Stimulated activated effector memory CD8-positive, alpha-beta T cell treated with anti-CD3 and anti-CD28 coated beads, Interleukin-12 subunit alpha, Interleukin-12 subunit beta, amount 100 ng/mL, for 72 hours (primary cell): ENCODE results near the gene FBXL5.
A peak's percentile ranks its signal among the peaks of the same experiment; 100 is the strongest.

Experiments used
- ATAC-seq: fragments of 150-1000 bp; cut with Tn5 transposase; 2 replicates; pipeline ENCODE4 v1.10.0; 2021
- DNase-seq, 2 donors: peaks; one replicate each; pipeline ENCODE4 v3.0.0; 2021 to 2022; ENCODE audit warnings: low spot score in 2 of 2
- H3K27ac Mint-ChIP-seq: one replicate; pipeline ENCODE4 v1.8.0; 2022; ENCODE audit warnings: mild to moderate bottlenecking, mixed read lengths
- H3K36me3 Mint-ChIP-seq: one replicate; pipeline ENCODE4 v1.8.0; 2022; ENCODE audit warnings: mild to moderate bottlenecking, mixed read lengths
- H3K4me1 Mint-ChIP-seq: one replicate; pipeline ENCODE4 v1.8.0; 2022; ENCODE audit warnings: mixed read lengths
- H3K4me3 Mint-ChIP-seq: one replicate; pipeline ENCODE4 v1.8.0; 2022; ENCODE audit warnings: mild to moderate bottlenecking, mixed read lengths
- H3K9me3 Mint-ChIP-seq: one replicate; pipeline ENCODE4 v1.8.0; 2022; ENCODE audit warnings: mixed read lengths

FBXL5 gene

DNA sequence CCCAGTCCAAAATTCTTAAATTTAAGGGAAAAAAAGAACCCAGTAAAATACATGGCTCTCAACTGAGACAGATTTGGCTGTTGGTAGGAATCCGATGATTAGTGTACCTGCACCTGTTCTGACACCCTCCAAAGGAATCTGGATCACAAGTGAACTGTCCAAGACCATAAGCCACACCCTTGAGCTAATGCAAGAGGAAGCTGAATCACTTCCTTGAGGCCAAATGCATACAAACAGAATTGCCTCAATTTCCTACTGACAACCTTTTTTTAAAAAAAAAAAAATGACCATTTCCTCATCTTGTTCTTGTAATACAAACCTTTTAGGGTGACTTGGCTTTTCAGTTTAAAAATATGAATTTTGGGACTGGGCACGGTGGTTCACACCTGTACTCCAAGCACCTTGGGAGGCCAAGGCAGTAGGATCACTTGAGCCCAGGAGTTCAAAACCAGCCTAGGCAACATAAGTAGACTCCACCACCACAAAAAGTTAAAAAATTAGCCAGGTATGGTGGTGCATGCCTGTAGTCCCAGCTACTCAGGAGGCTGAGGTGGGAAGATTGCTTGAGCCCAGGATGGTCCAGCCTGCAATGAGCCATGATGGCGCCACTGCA lies 10.7 kb upstream of the FBXL5 start:
- no peak for DNase-seq
- peaks cover 15% of the 10 kb centered on the region for H3K4me1 Mint-ChIP-seq
- H3K9me3 Mint-ChIP-seq, result no peaks in the 10 kb centered on the region
- H3K36me3 Mint-ChIP-seq, result peaks cover 7% of the 10 kb centered on the region
- no peak overlapping the region for H3K27ac Mint-ChIP-seq
- no peak overlapping the region for H3K4me3 Mint-ChIP-seq
- no peak for ATAC-seq

DNA sequence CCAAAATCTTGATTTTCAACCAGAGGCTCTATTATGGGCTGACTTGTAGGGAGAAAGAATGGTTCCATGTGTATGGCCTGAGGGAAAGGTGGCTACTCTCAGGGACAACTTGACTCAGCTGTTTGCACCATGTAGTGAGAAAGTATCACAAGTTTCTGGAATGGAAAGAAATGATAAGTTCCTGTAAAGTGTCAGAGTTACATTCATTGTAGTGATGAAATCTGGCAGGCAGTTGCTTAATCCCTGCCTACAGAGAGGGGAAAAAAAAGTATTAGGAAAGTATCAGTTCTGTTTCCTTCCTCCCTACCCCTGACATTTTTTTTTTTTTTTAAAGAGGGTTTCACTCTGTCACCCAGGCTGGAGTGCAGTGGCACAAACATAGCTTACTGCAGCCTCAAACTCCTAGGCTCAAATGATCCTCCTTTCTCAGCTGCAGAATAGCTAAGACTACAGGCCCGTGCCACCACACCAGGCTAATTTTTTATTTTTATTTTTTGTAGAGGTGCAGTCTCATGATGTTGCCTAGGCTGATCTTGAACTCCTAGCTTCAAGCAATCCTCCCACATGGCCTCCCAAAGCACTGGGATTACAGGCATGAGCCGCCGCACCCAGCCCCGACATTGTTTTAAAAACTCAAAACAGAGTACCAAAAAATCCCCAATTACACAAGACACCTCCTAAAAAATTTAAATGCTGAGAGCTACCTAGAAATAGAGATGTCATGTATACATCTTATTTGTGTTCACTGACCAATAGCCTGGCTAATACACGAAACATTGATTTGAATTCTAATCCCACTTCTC lies 4.8 kb upstream of the FBXL5 start:
- Mint-ChIP-seq H3K9me3 (no peaks in the 10 kb centered on the region), H3K27ac (no peak overlapping the region), H3K4me1 (peaks cover 9% of the 10 kb centered on the region), H3K4me3 (no peak overlapping the region), H3K36me3 (peaks cover 7% of the 10 kb centered on the region)
- DNase-seq (no peak), ATAC-seq (no peak)

DNA sequence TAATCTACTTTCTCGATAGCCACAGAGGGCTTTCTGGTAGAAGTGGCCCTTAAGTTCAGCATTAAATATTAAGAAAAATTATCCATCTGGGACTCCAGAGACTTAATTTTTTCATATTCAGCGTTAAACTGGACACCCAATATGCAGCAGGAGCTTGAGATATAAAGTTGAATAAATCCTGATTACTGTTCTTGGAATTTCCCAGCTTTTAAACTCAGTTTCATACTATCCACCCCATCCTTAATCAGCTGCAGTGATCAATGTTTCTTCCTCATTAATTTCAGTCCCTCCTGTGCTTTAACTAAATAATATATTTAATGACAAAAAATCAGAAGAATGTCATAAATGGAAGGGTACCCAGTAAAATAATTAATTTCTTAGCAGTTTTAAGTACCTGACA lies 3.6 kb upstream of the FBXL5 start:
- Mint-ChIP-seq H3K4me1 (peaks cover 16% of the 10 kb centered on the region), H3K27ac (no peak overlapping the region), H3K4me3 (no peak overlapping the region), H3K9me3 (no peaks in the 10 kb centered on the region), H3K36me3 (peaks cover 13% of the 10 kb centered on the region)
- ATAC-seq (no peak), DNase-seq (no peak)

DNA sequence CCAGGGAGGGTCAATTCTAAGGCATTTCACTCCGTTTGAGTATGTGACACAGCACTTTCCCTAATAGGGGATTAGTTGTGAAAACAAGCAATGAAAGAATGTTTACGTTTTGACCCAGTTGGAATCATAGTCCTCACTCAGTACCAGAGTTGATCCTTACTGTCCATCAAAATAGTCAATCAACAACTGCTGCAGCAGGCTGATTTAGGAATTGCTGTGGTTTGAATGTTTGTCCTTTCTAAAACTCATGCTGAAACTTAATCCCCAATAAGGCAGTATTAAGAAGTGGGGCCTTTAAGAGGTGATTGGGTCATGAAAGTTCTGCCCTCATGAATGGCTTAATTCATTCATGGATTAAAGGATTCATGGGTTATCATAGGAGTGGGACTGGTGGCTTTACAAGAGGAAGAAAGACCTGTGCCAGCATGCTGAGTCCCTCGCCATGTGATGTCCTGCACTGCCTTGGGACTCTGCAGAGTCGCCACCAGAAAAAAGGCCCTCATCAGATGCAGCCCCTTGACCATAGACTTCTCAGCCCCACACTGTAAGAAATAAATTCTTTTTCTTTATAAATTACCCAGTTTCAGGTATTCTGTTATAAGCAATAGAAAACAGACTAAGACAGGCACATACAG lies 3.1 kb upstream of the FBXL5 start:
- peaks cover 21% of the 10 kb centered on the region for H3K4me1 Mint-ChIP-seq
- ATAC-seq, result no peak
- H3K27ac Mint-ChIP-seq, result no peak overlapping the region

DNA sequence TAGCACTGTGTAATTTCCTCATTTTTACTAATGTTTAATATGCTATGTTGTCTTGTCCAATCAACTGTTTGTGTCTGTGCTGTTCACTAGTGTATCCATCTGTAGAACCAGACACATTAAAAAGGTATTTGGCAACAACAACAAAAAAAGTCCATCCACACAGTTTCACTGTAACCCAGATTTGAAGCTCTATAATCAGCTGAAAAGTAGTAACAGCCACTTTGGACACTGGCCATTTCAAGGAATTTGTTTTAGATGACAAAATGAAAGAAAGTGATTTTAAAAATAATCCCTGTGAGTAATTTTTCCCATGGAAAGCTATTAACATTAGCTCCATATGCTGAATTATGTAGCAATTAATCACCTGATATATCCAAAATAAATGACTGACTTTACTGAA lies 2.2 kb upstream of the FBXL5 start:
- no peak for DNase-seq
- no peaks in the 10 kb centered on the region for H3K9me3 Mint-ChIP-seq
- ATAC-seq, result no peak
- peaks cover 23% of the 10 kb centered on the region for H3K4me1 Mint-ChIP-seq
- no peak overlapping the region for H3K4me3 Mint-ChIP-seq
- no peak overlapping the region for H3K27ac Mint-ChIP-seq
- H3K36me3 Mint-ChIP-seq, result peaks cover 13% of the 10 kb centered on the region

More for the DNA sequence above, 3.1 kb upstream of the FBXL5 start:
- Mint-ChIP-seq H3K36me3 (peaks cover 13% of the 10 kb centered on the region), H3K9me3 (no peaks in the 10 kb centered on the region), H3K4me3 (no peak overlapping the region)
- DNase-seq, result no peak

DNA sequence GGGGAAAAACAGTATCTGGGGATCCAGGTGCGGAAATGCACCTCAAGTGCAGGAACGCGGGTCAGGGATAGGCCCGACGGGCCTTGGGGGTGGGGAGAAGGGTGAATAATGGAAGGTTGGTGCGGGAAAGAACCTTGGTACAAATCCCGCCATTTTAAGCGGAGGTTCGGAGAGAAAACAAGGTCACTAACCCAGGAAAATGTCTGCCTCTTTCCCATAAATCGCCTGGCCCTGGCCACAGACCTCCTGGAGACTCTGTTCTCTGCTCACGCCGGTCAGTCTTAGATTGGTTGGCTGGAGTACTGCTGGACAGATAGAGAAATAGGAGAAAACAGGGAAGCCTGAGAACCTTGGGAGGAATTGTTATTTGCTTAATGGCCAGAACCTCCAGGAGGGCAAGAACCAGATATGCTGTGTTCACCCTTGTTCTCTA lies 897 bp upstream of the FBXL5 start:
- Mint-ChIP-seq H3K27ac (peak overlapping the region; percentile 95), H3K9me3 (no peaks in the 10 kb centered on the region), H3K4me3 (peak overlapping the region; percentile 96), H3K4me1 (peaks cover 34% of the 10 kb centered on the region), H3K36me3 (peaks cover 15% of the 10 kb centered on the region)
- no peak for ATAC-seq
- DNase-seq, result no peak

DNA sequence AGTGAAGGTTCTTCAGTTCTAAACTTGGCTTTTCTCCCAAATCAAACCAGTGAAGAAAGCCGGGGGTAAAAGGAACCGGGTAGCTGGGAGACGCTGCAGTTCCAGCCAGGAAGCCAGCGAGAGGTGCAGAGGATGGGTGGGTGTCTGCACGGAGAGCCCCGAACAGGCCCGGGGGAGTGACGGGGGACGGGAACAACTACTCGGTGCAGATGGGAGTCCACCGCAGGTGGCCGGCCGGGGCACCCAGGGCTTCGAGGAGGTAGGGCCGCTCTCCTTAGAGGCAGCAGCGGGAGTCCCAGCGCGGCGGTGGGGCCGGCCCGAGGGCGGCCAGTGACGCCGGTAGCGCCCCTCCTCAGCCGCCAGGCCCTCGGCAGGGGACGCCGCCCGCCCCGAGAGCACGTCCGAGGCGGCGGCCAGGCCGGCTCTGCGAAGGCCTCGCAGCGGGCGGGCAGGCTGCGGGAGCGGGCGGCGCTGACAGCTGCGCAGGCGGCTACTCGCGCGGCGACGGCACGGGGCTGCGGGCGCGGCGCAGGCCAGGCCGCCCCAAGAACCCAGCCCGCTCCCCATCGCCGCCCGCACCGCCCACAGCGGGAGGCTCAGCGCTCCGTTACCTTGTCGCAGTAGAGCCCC lies 449 bp downstream of the FBXL5 start:
- Mint-ChIP-seq H3K4me1 (peaks cover 48% of the 10 kb centered on the region), H3K4me3 (peak overlapping the region; percentile 96), H3K36me3 (peaks cover 22% of the 10 kb centered on the region), H3K9me3 (no peaks in the 10 kb centered on the region), H3K27ac (peak overlapping the region; percentile 95)
- ATAC-seq (peak; percentile 72), DNase-seq (peak in 1 of 2 donors; percentile 75)

DNA sequence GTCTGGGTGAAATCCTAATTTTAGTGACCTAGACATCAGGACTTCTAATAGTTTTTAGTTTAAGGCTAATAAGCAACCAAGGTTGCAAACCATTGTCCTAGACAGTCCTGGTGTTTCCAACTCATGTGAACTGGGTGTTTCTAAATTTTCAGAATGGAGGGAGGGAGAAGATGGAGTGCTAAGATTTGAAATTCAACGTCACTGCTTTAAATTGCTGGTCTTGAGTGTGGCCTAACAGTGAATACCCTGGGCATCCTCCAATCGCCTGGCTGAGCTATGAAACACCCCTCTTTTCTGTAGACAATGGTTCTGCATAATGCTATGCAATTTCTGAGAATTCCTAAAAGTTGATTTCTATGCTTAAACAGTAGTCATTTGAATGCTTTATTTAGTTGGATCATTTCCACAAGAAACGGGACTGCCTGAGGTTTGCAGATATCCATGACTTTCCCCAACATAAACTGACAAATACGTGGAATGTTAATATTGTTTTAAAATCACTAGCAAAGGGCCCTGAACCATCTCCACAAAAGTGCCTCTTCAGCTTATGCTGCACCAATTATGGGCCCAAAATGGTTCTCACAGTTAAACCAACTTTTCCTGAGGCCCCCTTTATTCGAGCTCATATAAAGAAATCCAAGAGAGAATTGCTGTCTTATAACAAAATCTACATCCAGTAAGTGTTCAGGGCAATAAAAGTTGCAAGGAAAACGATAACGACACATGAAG lies 1.1 kb downstream of the FBXL5 start:
- Mint-ChIP-seq H3K4me1 (peaks cover 50% of the 10 kb centered on the region), H3K36me3 (peaks cover 22% of the 10 kb centered on the region), H3K4me3 (peak overlapping the region; percentile 96), H3K9me3 (no peaks in the 10 kb centered on the region), H3K27ac (peak overlapping the region; percentile 95)
- DNase-seq (no peak), ATAC-seq (no peak)

DNA sequence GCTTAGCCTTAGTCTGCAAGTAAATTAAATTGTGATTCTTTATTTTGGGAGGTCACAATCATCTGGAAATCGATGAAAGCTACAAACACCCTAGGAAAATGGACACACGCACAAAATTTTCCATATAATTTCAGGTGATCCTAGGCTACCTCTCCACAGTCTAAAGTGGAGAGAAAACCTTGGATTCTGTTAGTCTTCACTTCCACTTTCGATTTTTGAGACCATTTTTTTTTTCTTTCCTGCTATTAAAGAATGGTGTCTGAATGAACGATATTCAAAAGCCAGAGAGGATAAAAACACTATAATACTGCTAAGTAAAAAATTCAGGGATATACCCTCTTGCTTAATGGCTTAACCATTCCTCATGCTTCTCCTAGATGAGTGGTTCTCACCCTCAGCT lies 1.7 kb downstream of the FBXL5 start:
- H3K4me1 Mint-ChIP-seq, result peaks cover 54% of the 10 kb centered on the region

DNA sequence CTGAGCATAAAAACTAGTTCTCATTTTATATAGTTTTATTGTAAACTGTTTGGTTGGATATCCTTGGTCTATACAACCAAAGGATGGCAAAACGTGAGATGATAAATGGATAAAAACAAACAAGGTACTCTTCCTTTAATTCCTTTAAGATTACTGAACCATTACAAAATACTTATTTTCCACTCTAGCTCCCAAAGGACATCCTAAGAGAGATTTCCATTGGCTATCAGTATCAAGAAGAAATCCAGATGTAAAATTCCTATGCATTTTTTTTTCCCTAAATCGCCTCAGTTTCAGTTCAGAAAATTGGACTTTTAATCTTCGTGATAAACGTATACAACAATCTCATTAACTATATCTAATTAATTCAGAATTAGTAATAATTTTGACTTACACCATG lies 2.3 kb downstream of the FBXL5 start:
- peaks cover 22% of the 10 kb centered on the region for H3K36me3 Mint-ChIP-seq
- DNase-seq, result no peak
- H3K9me3 Mint-ChIP-seq, result no peaks in the 10 kb centered on the region
- peak overlapping the region; percentile 96 for H3K4me3 Mint-ChIP-seq
- peaks cover 57% of the 10 kb centered on the region for H3K4me1 Mint-ChIP-seq
- no peak overlapping the region for H3K27ac Mint-ChIP-seq
- ATAC-seq, result no peak

More for the DNA sequence above, 1.7 kb downstream of the FBXL5 start:
- Mint-ChIP-seq H3K9me3 (no peaks in the 10 kb centered on the region), H3K36me3 (peaks cover 22% of the 10 kb centered on the region), H3K27ac (peak overlapping the region; percentile 95), H3K4me3 (peak overlapping the region; percentile 96)
- ATAC-seq (no peak), DNase-seq (no peak)

DNA sequence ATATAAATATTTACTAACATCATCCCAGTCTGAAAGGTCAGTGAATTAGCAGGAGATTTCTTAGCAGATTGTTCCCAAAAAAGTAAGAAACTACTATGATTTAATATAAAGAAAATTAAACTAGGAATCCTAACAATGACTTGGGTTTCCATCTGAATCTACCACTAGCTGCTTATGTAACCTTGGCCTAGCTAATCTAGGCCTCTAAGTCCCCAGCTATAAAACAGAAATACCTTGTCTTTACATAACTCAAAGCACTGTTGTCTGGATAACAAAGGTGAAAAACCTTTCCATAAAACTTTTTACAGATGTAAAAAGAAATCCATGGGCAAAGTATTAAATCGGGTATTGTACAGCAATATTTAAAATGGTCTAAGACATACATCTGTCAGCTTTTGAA lies 3.0 kb downstream of the FBXL5 start:
- no peaks in the 10 kb centered on the region for H3K9me3 Mint-ChIP-seq
- no peak for ATAC-seq
- peaks cover 22% of the 10 kb centered on the region for H3K36me3 Mint-ChIP-seq
- H3K27ac Mint-ChIP-seq, result peak overlapping the region; percentile 9
- H3K4me1 Mint-ChIP-seq, result peaks cover 57% of the 10 kb centered on the region
- peak overlapping the region; percentile 13 for H3K4me3 Mint-ChIP-seq
- DNase-seq, result no peak

DNA sequence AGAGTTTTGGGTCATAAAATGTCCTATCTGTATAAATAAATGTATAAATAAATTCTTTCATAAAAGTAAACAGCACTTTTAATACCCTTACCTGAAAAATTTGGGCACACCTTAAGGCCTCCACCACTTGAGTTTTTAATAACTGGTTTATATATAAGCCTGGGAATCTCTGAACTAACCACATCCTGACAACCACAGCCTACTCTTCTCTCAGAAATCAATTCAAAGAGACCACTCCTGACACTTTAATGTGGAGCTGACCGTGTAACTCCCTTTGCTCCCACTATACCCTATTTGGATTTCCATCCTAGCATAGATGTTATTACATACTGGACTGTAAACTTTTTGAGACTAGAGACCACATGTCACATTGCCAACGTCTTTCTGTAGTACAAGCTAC lies 3.5 kb downstream of the FBXL5 start:
- no peak for ATAC-seq
- Mint-ChIP-seq H3K36me3 (peaks cover 22% of the 10 kb centered on the region), H3K4me1 (peaks cover 57% of the 10 kb centered on the region), H3K4me3 (peak overlapping the region; percentile 13), H3K9me3 (no peaks in the 10 kb centered on the region), H3K27ac (peak overlapping the region; percentile 9)
- DNase-seq, result no peak

DNA sequence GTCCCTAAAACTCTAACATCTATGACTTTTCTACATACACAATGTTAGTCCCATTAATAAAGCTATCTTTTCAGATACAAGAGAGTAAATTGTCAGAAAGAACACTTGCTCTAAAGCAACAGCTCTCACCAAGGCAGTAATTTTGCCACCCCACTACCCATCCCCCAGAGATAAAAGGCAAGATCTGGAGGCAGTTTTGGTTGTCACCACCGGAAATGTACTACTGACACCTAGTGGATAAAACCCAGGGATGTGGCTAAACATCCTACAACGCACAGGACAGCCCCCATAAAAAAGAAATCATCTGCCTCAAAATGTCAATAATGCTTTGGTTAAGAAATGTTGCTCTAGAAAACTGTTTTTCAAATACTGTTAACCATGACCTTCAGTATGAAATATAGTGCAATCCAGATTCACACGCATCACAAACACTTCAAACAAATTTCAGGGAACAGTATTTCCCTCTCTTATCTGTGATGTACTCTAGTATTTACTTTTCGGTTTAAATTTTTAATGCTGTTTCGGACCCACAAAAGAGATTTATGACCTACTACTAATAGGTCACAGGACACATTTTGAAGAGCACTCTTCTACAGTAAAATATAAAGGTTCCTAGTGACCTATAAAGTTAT lies 5.1 kb downstream of the FBXL5 start:
- Mint-ChIP-seq H3K4me1 (peaks cover 48% of the 10 kb centered on the region), H3K36me3 (peaks cover 16% of the 10 kb centered on the region), H3K9me3 (no peaks in the 10 kb centered on the region), H3K27ac (no peak overlapping the region), H3K4me3 (peak overlapping the region; percentile 15)
- ATAC-seq (peak; percentile 74), DNase-seq (peak; percentile 15 to 61)

DNA sequence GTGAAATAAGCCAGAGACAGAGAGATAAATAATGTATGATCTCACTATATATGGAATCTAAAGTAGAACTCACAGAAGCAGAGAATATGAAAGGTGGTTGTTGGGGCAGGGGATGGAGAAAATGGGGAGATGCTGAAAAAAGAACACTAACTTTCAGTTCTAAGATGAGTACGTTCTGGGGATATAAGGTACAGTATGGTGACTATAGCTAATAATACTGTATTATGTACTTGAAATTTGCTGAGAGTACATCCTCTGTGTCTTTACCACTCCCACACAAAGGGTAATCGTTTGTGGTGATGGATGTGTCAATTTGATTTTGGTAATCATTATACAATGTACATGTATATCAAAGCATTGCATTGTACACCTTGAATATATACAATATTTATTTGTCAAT lies 6.6 kb downstream of the FBXL5 start:
- no peak overlapping the region for H3K4me3 Mint-ChIP-seq
- H3K4me1 Mint-ChIP-seq, result peaks cover 47% of the 10 kb centered on the region
- ATAC-seq, result peak; percentile 71
- no peak overlapping the region for H3K27ac Mint-ChIP-seq
- H3K9me3 Mint-ChIP-seq, result no peaks in the 10 kb centered on the region
- H3K36me3 Mint-ChIP-seq, result peaks cover 9% of the 10 kb centered on the region
- no peak for DNase-seq
